HG02588 (cell line): ENCODE data around the gene CELF2.

Experiments used
- ATAC-seq: cut with Tn5 transposase; IDR thresholded peaks from one replicate; pipeline ENCODE4 v1.9.1; 2021; ENCODE audit warnings: mild to moderate bottlenecking, moderate library complexity; ENCODE audit not compliant: unreplicated experiment

CELF2 gene

DNA sequence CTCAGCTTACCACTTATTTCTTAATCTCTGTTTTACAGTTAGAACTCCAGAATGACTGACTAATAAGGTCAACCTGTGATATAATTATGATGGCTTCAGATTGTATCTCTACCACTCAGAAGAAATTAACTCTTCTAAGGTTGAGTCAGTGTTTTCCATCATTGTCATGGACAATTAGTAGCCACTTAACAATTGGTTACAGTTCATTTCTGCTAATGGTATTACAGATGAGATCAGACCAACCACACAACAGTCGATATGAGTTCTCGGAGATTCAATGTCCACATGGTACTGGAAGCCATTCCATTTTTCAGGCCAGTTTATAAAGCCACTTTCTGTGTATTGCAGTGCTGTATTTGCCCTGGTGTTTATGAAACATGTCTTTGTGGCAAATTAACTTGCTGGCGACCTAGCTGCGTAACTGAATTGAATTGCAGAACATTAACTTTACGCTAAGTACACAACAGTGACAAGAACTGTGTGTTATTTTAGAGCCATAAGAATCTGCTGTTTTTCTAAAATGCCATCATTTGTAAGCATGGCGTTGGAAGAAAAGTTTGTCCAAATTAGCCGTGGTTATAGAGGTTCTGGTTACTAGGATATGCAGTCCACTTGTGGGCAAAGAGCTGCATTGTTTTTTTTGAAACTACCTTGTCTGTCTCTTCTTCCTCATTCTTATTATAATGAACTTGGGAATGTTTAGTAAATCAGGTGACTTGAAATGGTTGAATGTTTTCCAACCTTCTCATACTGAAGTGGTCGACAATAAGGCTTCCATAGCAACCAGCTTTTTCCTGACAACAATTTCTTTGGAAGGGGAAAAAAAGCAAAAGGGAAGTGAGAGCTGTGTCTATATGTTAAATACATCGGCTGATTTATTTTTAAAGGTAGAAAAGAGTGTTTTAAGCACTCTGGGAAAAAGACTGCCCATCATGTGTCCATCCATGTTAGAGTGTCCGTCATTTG is 76.4 kb downstream of the CELF2 start:
- no peak for ATAC-seq

DNA sequence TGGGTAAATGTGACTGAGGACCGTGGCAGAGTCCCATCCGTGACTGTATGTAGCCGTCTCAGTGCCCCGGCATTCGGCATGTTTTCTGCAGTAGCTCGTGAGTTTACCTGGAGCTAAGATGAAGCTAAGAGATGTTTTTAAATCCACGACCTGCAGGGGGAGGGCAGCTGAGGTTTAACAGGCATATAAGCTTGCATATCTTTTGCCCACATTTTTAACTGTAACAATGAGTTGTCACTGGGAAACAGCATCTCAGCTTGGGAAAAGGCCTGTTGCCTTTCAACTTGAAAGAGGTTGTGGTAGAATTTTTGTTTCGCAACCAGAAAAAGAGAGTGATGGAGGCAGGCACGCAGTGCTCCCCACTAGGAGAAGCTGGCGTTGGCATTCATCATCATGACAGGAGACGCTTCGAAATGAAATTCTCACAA is 77.7 kb downstream of the CELF2 start:
- ATAC-seq = no peak

DNA sequence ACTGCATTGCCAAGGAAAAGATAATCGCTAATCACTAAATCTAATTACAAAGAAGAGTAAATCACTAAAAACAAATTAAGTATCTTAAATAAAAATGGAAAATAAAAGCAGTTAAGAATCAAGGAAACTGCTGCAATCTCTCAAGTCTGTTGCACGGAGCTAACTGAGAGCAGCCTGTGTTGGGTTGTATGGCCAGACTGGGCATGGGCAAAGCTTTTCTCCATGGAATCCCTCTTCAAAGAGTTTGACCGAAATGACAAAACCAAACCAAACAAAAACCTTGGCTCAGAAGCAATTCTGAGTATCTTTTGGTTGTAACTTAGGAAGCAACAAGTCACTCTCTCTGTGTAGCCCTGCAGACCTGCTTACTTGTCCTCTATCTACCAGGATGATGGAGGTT is 78.8 kb downstream of the CELF2 start:
- no peak for ATAC-seq

DNA sequence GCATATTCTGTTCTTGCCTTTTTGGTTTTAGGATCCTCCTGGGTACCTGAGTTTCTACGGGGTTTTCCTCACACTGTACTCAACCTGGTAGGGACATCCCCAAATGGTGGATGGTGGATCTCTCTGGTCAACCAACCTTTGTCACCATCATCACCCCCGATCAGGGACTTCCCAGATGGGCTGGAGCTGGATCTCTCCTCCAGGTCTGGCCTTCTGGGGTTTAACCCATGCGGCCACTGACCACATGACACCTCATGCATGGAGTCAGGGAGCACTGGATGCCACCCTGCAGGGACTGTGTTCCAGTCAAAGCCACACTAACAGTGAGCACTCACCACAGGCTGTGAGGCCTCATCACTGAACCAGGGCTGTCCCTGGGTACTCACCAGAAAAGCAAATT is 80.0 kb downstream of the CELF2 start:
- ATAC-seq = peak; percentile 80

DNA sequence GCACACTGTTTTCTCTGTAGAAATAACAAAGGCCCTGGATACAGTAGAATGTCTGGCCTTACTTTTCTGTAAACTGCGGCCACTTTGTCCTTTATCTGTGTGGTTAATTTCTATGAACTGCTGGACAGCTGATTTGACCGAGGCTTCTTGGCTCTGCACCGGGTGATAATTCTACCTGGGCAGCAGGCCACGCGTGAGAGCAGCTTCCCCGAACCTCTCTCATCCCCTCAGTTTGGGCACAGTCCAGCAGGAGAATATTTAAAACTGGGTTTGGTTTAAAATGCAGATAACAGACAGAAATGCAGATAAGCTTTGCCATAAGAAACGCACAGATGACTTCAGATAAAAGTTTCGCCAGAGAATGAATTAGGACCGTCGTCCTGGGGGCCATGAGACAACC is 81.0 kb downstream of the CELF2 start:
- ATAC-seq = no peak

DNA sequence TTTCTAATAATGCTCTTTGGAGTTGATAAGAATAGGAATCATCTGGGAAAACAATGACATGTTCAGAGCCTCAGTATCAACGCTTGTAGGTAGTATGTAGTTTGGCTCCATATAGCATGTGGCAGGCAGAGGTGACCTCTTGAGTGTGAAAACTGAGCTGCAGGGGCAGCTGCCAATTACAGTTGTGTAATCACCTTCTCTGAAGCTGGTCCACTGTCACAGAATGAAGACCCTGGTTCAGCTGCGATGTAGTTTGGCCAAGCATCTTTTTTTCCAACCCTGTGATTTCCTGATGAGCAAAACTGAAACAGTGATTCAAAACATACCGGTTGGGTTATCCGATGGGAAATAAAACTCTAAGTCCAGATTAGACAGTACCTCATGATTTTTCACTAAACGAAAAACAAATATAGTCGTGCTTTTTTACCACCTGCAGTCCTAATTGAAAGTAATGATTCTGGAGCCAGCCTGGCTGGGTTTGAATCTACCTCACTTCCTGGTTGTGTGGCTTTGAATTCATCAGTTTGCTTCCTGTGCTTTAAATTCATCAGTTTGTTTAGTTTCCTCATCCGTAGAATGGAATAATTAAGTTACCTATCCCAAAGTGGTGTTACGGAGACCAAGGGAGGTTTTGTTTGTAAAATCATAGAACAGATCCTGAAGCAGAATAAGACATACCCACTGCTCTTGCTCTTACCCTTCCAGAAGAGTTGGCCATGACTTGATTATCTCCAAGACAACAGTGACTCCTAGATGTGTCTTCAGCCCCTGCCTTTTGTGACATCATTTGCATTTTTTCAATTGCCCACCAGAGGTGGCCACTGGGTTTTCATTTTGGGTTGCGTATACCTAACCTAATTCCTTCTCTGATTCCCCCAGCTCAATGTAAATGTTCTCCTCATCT is 87.4 kb downstream of the CELF2 start:
- no peak for ATAC-seq

DNA sequence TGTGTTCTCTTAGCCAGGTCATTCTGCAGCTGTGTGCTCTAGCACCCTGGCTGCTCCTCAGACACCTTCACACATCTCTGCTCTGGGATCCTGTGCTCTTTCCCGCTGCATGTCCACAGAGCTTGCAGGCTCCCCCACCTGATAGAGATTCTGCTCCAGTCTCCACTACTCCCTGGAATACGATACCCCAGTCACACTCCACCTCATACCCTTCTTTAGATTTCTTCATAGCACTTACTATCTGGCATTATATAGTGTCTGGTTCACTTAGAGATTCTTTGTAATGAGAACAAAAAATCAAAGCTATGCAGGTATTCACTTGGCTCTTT is 88.0 kb downstream of the CELF2 start:
- ATAC-seq = no peak

DNA sequence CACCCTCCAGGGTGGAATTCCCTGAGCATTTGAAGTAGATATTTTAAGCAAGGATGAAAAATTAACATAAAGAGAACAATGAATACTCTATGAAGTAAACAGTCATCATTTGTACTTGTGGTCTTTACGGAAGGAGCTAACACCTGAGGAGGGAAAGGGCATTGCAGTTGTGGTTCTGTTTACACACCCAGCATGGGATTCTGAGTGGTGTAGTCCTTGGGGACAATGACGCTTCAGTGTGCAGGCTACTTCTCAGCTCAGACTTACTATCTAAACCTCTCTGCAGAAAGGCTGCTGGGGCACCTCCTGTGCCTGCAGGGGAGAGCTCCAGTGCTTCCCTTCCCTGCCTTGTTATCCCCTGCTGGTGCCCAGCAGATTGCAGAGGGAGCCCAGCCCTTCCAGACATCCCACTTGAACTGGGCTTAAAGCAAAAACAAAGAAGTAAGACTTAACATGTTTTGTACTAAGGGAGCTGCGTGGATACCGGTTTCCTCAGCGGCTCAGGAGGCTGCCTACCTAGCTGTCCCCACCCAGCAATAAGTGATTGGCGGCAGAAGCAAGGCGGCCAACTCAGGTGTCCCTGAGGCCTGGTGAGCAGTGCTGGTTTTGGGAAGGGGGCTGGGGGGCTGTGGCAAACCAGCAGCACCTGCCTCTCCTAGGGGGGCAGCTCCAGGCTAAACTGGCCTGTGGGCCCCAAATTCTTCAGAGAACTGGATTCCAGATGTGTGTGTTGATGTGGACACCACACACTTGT is 89.1 kb downstream of the CELF2 start:
- peak; percentile 65 for ATAC-seq

DNA sequence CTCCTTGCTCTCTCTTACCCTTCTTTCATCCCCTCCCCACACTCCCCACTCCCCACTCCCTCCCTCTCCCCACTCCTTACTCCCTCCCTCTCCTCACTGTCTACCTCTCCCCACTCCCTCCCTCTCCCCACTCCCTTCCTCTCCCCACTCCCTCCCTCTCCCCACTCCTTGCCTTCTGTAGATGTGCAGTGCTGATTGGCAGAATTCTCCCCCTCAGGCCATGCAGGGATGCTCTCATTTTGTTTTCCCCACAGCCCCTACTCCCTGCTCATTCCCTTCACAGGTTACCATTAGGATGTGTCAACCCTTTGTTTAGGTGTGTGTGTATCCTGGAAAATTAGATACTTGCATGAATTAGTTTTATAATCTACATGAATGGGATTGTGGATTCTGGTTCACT is 90.3 kb downstream of the CELF2 start:
- ATAC-seq = no peak

DNA sequence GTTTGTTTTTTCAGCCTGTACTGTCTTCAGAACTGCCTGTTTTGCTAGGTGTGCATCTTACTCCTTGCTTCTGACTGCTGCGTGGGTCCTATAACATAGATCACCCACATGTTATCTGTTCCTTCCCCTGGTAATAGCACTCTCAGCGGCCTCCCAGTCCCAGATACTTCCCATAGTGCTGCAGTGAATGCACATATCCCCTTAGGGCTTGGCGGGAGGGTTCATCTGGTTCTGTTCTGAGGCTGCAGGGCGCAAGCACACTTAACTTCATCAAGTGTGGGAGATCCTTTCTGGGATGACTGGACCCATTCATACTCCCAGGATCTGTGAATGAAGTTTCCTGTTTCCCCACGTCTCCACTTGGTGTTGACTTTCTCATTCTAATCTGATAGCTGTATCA is 90.7 kb downstream of the CELF2 start:
- no peak for ATAC-seq

DNA sequence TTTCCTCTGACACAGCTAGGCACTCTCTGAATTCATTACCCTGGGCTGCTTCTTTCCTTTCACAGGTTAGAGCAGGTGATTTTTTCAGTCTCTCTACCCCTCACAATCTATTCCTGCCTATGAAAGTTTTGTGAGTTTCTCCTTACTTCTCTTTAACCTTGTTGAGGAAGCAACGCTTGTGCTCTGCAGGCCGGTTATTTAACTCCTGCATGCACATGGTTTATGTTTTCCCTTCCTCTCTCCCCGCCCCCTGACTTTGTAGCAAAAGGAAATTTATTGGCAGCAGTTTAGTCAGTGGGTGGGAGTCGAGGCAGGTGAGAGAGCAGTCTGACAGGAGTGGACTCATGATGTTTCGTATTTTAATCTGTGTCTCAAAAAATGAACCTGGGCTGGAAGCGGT is 91.9 kb downstream of the CELF2 start:
- no peak for ATAC-seq

DNA sequence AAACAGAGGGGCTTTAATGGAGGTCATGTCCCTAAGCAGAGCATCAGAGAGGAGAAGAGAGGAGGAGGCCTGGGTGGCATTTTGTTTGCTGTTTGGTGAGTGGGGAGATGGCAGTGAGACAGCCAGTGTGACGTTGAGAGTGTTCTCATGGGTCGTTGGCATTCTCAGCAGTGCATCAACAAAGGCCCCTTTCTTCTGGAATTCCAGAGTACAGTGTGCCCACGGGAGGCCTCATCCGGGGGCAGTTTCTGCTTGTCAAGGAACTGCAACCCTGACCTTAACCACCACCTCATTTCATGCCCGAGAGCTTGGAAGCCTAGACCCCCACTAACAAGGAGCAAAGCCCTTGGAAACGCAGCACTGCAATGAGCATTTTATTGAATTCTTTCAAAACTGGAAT is 92.9 kb downstream of the CELF2 start:
- ATAC-seq = no peak

DNA sequence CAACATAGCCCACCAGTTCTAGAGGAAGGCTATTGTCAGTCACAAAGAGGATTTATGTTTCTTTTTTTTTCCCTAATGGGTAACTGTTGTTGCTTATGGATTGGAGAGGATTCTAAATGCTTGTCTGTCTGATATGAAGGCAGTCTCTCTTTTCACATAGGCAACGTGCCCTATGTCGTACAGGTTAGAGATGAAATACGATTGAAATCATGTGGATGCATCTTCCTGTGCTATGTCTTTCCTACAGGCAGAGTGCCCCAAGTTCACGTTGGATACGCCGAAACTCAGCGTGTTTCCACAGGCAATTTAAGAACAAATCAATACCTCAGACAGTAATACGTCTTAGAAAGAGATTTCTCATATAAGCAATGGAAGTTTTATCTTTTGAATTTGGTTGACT is 93.8 kb downstream of the CELF2 start:
- ATAC-seq = no peak

DNA sequence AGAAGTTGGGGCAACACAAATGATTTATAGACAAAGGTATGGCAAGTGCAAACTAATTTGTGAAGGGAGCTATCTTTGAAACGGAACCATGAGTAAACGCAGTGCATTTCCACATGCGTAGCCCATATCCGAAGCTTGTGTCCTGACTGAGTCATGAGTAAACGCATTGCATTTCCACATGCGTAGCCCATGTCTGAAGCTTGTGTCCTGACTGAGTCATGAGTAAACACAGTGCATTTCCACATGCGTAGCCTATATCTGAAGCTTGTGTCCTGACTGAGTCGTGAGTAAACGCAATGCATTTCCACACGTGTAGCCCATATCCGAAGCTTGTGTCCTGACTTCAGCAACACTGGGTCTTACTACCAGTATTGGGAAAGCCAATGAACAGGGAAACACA is 95.0 kb downstream of the CELF2 start:
- no peak for ATAC-seq

DNA sequence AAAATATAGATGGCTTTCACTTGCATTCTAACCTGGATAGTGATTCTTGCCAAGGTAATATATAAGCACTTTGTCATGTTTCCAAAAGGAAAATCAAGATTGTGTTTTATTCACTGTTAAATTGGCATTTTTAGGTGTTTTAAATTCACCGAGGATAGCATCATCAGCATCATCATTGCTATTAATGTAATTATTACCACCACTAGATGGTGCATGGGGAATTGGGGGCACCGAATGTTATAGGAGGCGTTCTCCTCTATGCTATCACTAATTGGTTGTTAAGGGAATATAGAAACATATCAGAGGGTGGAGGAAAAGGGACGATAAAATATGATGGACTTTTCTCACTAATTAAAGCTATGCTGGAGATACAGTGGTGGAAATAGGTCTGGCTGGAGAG is 95.5 kb downstream of the CELF2 start:
- ATAC-seq = no peak

DNA sequence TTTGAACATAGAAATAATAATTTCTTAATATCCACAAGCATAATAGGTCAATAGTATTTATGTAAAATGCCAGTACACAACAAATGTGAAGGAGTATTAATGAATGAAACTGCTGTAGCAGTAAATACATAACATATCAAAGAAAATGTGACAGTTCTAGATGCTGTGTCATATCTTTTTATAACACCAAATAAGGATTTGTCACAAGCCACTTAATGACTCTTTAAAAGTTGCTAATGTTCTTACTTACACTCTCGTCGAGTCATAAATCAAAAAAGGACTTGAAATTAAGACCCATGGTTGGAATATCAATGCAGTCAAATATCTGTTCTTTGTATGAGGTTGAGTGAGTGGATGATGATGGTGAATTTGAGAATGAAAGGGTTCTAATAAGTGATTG is 96.6 kb downstream of the CELF2 start:
- no peak for ATAC-seq

DNA sequence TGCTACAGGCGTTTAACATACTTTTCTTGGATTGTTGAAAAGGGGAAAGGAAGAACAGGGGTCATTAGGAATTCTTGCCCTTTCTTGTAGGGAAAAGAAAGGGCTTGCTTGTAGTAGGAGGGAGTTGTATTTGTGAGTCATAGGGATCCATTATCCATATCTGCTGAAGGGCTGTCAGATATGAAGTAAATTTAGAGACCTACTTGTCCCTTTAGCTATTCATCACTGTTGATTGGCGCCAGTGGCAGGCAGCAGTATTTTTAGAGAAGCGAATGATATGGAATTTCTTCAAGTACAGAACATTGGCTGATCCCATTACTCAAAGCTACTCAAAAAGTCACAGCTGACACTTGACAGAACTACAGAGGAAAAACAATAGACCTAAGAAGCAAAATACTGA is 97.7 kb downstream of the CELF2 start:
- no peak for ATAC-seq

DNA sequence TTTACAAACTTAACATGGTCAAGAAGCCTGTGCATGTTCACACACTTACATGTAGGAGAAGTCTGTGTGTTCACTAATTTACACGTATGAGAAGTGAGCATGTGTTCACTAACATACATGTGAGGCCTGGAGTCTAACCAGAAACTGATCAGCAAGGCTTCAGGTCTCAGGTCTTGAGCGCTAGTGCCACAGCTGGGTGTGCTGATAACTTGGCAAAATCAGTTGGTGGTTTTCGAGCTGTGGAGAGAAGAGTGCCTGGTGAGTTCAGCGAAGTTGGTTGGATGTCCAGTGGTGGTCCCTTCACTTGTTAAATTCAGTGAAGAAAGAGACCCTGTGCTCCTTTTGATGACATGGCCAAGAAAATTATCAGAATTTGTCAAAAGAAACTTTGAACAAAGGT is 98.7 kb downstream of the CELF2 start:
- no peak for ATAC-seq

DNA sequence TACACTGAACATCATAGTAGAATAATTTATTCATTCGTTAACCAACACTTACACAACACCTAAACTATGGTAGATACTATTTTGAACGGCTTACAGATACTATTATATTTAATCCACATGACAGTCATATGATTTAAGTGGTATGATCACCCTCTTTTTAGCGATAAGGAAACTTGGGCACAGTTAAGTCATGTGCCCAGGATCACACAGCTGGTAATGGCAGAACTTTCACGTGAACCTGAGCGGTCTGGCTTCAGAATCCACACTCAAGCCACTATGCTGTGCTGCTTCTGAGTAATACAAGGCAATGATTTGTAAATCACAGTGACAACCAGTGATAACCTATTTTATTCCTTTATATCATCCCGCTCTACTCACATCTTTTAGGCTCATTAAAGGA is 99.1 kb downstream of the CELF2 start:
- no peak for ATAC-seq

DNA sequence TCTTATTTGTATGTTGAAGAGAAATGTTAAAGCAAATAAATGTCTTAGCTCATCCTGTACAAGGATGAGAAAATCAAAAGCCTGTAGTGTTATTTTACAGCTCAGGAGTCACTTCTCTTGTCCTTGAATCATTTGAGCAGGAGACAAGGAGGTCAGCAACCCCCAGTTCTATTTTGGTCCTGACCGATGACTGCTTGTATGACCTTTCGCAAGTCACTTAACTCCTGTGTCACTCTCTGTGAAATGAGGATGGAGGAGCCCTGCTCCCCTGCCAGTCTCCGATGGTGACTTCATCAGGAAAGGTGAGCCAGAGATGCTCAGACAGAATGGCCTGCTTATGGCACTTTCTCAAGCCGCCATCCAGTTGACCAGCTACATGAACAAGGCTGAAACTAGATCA is 101.0 kb downstream of the CELF2 start:
- no peak for ATAC-seq

DNA sequence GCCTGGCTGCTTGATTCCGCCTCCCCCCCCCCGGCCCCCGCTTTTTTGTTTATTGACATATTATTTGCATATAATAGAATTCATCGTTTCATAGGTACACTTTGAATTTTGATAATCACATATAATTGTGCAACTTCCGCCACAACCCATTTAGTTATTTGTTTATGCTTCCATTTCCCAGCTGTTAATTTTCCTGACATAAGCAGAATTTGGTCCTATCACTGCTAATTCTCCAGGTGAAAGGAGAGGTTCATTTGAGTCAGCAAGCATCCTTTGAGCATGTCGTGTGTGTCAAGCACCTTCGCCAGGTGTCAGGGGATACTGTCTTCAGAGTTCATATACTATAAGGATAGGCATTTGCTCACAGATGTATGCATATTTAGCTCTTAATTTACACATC is 102.2 kb downstream of the CELF2 start:
- ATAC-seq = no peak
